Right hindlimb (tissue), 1 donor: Measurements from ENCODE around the gene FNDC3B.
"Not testable (repeated sequence)": the region's sequence is repeated elsewhere in the genome, so short reads cannot be mapped to it uniquely, and the experiment has no call there.

Experiments used
- DNase-seq: peaks from one replicate; pipeline ENCODE4 v3.0.0-alpha.2; 2018

FNDC3B gene

DNA sequence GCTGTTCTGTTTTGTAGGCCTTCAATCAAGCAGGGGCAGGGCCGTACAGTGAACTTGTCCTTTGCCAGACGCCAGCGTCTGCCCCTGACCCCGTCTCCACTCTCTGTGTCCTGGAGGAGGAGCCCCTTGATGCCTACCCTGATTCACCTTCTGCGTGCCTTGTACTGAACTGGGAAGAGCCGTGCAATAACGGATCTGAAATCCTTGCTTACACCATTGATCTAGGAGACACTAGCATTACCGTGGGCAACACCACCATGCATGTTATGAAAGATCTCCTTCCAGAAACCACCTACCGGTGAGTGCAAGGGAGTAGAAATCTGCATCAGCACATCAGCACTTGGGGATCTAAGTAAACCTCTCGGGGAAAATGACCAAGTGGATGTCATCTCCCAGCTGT, 313.4 kb downstream of the FNDC3B start:
- no peak for DNase-seq

- no peak for DNase-seq
Observed at GRCh38 chr3:172354931-172355499, 315.6 kb downstream of the FNDC3B start.

DNA sequence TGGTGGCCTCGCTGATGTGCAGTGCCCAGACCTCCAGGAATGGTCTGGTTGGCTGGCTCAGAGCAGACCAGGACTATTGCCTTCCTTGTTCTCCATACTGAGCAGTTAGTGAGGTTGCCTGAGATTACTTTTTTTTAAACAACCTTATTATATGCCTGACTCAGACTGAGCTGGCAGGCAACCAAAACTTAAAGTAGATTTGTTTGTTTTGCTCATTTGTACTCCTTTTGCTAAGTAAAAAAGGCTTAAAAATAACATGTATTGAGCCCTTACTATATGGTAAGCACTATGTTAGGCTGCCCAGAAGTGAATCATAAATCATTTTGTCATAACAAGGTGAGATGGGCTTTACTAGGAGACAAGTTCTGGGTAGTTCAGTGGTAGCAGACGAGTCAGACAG, 316.5 kb downstream of the FNDC3B start:
- no peak for DNase-seq

DNA sequence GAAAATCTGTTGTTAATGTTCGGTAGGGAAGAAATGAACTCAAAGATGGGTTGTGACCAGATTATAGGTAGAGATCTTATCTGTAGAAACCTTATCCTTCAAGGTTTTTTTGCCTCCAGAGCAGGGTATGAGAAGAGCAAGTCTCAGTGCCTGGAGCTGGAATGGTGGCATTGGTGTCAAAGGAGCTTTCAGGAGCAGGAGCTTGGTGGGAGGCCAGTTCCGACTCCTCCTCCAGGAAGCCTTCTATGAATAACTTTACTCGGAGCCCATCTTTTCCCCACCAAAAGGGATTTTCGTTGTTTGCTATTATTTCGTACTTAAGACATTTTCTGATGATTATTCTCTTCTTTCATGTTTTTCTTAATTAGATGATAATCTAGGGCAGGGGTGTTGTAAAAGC, 317.0 kb downstream of the FNDC3B start:
- no peak for DNase-seq

DNA sequence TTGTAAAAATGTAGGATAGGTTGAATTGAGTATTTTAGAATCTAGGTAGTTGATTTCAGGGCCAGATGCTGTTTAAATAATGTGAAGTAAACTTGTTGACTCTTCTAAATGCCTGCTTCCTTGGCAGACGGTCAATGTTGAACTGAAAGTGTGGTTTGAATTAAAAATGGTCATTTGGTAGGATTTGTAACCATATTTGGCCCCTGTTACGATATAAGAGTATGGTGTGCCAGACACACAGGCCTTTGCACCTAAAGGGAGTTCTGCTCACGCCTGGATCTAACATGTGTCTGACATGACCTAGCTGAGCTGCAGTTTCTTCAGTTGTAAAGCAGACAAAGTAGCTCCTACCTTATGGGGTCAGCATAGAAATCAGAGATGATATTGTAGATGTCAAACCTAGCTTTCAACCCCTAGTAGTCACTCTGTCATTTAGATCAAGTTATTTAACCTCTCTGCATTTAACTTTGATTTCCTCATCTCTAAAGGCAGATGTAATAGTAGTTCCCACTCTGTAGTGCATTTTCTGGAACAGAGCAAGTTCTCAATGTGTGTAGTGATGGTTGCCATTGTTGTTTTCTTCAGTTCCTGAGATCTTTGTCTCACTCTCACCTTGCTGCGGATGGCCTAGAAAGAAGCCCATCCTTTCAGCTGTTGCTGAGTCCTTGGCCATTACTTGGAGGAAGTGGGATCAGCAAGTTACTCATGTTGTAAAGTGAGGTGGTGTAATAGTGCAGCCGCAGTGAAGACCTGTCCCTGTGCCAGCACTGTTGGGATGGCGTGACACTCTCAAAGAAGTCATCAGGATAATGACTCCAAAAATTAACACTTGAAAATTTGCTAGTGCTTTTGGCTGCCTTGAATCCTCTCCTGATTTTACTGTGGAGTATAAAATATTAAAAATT, 318.7 kb downstream of the FNDC3B start:
- no peak for DNase-seq

DNA sequence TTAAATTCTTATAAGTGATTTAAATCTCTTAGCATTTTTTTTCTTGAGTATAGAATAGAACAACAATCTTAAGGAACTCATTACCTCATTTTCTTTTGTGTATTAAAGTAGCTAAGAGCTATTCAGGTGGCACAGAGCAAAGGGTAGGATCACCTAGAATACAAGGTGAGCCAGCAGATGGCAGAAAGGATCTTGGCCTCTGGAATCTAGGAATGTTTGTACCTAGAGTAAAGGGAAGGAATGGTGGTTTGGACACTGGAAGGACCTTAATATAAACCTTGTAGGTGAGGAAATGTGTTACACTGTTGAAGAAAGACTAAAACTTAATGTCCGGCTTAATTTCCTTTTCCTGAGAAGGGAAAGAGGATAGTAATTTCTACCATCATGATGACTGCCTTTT, 319.9 kb downstream of the FNDC3B start:
- DNase-seq: no peak

DNA sequence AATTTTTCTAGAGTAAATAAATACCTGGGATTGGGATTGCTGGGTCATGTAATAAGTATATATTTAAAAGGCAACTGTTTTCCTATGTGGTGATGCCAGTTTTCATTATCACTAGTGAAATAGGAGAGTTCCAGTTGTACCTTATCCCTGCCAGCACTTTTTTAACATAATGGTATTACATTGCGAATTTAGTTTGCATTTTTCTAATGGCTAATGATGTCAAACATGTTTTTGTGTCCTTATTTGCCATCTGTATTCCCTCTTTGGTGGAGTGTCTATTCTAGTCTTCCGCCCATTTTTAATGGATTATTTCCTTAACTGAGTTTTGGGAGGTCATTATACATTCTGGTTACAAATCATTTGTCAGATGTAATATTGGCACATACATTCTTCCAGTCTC, 320.6 kb downstream of the FNDC3B start:
- DNase-seq: no peak

- DNase-seq: no peak
Observed at GRCh38 chr3:172362583-172362982, 323.2 kb downstream of the FNDC3B start.

- no peak for DNase-seq
Observed at GRCh38 chr3:172364374-172365027, 325.1 kb downstream of the FNDC3B start.

GRCh38 chr3:172365028-172365567, 325.7 kb downstream of the FNDC3B start:
- DNase-seq: no peak

GRCh38 chr3:172367205-172368105, 328.1 kb downstream of the FNDC3B start:
- DNase-seq: no peak

GRCh38 chr3:172368556-172368955, 329.2 kb downstream of the FNDC3B start:
- not testable (repeated sequence) for DNase-seq

DNA sequence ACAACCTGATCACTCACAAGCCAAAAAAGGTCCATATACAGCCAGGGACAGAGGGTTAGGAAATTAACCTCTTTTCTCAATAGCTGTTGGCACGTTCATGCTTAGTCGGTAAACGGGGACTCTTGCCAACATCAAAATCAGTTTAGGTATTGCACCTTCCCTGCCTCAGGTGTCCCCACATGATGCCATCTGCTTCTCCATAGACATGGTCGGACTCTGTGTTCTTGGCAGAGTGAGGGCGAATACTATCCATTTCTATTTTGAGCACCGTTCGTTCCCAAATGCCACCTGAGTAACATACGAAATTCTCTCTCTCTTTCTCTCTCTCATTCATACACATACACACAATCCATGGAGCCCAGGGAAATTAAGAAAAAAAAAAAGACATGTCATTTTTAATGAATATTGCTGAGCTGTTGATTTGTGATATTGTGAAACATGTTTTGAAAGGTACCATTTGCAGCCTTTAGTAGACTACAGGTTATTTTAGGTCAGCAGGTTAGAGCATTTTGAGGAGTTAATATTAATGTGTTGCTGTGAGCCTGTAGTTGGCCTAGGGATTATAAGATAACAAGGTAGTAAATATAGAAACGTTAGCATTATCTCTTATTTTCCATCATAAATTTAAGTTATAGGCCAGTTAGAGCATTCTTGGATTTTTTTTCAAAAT, 330.3 kb downstream of the FNDC3B start:
- DNase-seq: no peak

DNA sequence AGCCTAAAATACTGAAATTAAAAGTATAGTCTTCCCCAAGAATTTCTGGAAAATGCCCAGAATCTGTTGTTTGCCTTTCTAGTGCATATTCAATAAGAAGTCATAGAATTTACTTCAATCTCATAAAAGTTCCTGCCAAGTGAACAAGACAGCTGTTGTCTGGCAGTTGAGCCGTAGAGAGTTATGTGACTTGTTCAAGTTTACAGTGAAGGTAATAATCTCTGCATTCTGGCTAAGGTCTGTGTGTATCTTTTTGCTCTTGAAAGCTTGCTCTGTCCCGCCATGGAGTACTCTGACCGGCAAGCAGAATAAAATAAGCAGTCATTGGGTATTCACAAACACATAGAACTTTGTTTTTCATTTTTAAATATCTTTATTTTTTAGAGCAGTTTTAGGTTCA, 331.0 kb downstream of the FNDC3B start:
- no peak for DNase-seq

GRCh38 chr3:172371544-172371943, 332.2 kb downstream of the FNDC3B start:
- DNase-seq: no peak

DNA sequence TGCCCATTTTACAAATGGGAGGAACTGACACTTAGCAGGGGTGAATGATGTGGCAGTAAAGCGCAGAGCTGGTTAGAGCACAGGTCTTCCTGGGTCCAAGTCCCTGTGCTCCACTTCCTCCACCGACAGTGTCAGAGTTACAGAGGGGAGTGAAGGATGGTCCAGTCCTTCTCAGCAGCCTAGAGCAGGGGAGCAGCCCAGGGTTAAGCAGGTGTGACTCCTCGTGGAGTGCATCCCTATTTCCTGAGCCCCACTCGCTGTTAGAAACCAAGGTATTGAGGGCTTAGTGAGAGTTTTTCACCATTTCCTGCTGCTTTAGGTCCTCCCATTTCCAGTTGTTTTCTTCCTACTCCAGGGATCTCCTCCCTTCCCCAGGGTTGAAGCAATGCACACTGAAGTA, 333.5 kb downstream of the FNDC3B start:
- no peak for DNase-seq

DNA sequence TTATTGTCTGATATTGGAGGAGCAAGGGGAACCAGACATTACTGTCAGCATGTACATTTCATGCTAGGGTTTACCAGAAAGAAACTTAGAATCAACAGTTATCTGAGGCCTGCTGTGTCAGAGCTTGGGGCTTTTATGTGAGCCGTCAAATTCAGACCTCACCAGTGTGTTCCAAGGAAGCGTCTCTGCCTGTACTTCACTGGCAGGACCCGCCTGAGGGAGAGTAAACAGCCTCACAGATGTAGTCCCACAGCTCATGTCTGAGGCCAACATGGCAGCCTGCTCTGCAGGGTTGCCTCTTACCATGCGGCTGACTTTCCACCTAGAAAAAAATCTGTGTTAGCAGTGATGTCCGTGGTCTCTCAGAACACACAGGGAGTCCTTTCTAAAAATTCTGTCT, 334.5 kb downstream of the FNDC3B start:
- no peak for DNase-seq

DNA sequence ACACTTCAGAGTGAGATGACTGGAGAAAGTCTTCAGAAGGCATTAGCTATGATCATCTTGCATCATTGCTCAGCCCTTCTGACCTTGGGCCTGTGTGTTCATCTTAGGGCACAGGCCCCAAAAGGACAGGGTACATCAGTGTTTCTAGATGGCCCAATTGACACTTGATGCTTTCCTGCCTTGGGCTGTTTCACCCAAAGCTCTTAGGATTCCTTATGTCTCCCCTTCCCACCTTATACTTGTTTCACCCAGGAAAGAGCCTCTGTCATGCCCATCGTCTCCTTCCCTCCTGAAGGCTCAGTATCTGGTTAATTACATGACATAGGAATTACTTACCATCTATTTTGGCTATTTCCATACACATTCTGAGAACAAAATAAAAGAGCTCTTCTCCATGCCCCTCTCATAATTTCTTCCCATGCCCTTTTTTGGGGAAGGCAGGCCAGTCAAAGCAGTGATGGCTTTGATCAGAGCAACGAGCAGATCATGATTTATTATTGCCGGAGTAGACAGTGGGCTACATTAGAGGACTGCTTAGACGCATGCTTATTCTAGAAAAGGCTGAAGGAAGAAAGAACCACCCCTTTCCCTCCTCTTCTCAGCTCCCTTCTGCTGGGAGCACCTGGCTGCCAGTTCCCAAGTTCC, 335.9 kb downstream of the FNDC3B start:
- no peak for DNase-seq

GRCh38 chr3:172376402-172376801, 337.0 kb downstream of the FNDC3B start:
- no peak for DNase-seq

- DNase-seq: no peak
Observed at GRCh38 chr3:172376881-172377280, 337.5 kb downstream of the FNDC3B start.

DNA sequence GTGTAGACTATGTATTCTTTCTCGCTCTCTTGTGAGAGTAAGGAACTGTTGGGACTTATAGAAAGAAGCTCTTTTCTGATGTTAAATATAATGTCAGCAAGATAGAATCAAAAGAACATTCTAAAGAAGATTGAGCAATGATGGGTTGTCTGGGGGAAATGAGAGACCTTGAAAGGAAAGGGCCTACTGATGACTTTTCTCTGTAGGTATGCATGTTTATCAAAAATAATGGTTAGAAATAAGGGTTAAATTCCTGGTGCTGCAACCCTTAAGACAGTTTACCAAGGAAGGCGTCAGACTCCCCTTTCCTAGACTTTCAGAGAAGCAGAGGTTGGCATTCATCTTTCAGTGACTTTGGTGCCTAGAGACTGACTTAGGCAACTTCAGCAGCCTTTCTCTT, 339.1 kb downstream of the FNDC3B start:
- DNase-seq: no peak

DNA sequence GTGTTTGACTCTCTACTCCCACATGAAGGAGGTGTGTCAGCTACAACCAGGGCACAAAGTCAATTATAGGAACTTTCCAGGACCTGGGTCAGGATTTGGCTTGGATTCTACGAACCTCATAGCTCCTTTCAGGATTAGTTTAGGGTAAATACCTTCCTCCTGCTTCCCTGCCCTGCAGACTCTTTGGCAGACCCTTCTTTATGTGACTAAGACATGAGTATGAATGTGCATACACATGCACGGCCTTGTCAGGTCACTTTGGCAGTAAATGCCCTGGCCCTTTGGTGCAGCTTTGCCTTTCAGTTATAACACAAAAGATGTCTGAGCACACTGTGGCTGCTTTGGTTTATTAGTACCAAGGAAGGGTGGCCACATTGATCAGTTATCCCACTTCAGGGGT, 340.0 kb downstream of the FNDC3B start:
- no peak for DNase-seq
